NB4 (cell line): ENCODE data around the gene PRKG2.

ENCODE experiments used
- DNase-seq: peaks from one replicate; pipeline ENCODE4 v3.0.0; 2010; ENCODE audit warnings: low read depth
- H3K4me3 ChIP-seq: one replicate; pipeline ENCODE4 v1.5.1; 2011; ENCODE audit warnings: mild to moderate bottlenecking, low read depth, low read length, moderate library complexity
- MYC ChIP-seq: IDR thresholded peaks from 2 replicates; pipeline ENCODE4 v1.6.1; 2011; ENCODE audit warnings: low read depth, low read length
- POLR2A ChIP-seq: IDR thresholded peaks from 2 replicates; pipeline ENCODE4 v1.6.1; 2011; ENCODE audit warnings: mild to moderate bottlenecking; ENCODE audit not compliant: insufficient read length; ENCODE audit errors: extremely low read depth
- TF ChIP-seq, protein P1 (sequence below): IDR thresholded peaks from one replicate; pipeline ENCODE4 v1.5.1; 2012; ENCODE audit warnings: low read depth, low read length
- TF ChIP-seq, protein P2 (sequence below): IDR thresholded peaks from 2 replicates; pipeline ENCODE4 v1.6.1; 2011; ENCODE audit warnings: low read depth, low read length

Gene PRKG2

GRCh38 chr4:81143183-81143582 is 71.8 kb downstream of the PRKG2 start:
- H3K4me3 ChIP-seq: no peak overlapping the region
- no peak for DNase-seq
- TF ChIP-seq POLR2A (no peak), MYC (no peak)
- TF ChIP-seq, protein P1, sequence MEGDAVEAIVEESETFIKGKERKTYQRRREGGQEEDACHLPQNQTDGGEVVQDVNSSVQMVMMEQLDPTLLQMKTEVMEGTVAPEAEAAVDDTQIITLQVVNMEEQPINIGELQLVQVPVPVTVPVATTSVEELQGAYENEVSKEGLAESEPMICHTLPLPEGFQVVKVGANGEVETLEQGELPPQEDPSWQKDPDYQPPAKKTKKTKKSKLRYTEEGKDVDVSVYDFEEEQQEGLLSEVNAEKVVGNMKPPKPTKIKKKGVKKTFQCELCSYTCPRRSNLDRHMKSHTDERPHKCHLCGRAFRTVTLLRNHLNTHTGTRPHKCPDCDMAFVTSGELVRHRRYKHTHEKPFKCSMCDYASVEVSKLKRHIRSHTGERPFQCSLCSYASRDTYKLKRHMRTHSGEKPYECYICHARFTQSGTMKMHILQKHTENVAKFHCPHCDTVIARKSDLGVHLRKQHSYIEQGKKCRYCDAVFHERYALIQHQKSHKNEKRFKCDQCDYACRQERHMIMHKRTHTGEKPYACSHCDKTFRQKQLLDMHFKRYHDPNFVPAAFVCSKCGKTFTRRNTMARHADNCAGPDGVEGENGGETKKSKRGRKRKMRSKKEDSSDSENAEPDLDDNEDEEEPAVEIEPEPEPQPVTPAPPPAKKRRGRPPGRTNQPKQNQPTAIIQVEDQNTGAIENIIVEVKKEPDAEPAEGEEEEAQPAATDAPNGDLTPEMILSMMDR: no peak
- TF ChIP-seq, protein P2, sequence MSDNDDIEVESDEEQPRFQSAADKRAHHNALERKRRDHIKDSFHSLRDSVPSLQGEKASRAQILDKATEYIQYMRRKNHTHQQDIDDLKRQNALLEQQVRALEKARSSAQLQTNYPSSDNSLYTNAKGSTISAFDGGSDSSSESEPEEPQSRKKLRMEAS: no peak

DNA sequence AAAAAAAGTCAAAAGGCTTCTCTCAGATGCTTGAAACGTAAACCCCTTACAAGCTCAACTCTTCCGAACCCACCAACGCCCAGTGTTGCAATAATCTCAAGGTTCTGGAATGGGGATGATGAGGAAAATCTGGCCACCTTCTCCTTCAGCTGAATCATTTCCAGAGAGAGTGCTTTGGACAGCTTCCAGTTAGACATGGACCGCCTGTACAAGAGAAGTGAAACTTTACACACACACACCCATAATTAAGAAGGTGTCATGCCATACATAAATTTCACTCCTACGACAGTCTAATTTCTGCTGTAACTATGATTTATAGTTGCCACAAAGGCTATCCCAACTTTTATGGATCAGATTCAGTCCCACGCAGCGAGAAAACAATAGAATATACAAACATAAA is 72.3 kb downstream of the PRKG2 start:
- DNase-seq: no peak
- H3K4me3 ChIP-seq: no peak overlapping the region
- TF ChIP-seq, protein P1: no peak
- TF ChIP-seq, protein P2: no peak
- no peak for TF ChIP-seq MYC
- no peak for TF ChIP-seq POLR2A

DNA sequence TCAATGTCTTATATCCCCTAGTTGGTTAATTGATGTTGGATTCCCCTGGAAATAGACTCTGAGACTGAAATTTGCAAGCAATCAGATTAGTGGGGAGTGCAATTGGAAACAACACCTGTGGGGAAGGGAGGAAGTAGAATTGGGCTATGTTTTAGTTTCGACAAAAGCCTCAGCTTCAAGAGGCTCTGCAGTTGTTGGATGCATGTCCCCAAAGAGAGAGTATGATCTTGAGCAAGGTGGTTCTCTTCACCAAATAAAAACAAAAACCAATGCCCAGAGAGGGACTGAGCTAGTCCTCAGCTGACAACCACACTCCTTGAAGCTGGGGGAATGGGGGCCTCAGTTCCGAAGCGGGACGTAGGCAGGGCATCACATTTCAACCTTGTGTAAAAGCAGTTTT is 77.1 kb downstream of the PRKG2 start:
- TF ChIP-seq POLR2A: no peak
- TF ChIP-seq MYC: no peak
- TF ChIP-seq, protein P1: no peak
- TF ChIP-seq, protein P2: no peak
- H3K4me3 ChIP-seq: no peak overlapping the region
- DNase-seq: no peak

GRCh38 chr4:81137446-81137845 is 77.6 kb downstream of the PRKG2 start:
- no peak overlapping the region for H3K4me3 ChIP-seq
- TF ChIP-seq, protein P1: no peak
- TF ChIP-seq, protein P2: no peak
- TF ChIP-seq POLR2A: no peak
- no peak for TF ChIP-seq MYC
- DNase-seq: no peak

- no peak overlapping the region for H3K4me3 ChIP-seq
- no peak for DNase-seq
- TF ChIP-seq, protein P1: no peak
- TF ChIP-seq POLR2A (no peak), MYC (no peak)
- TF ChIP-seq, protein P2: no peak
Measured at GRCh38 chr4:81136161-81136905, 78.7 kb downstream of the PRKG2 start.
